Lung (tissue), 13 donors: ENCODE results near the gene TMEM244. TPM values are rescaled to one million over a fixed set of nuclear protein-coding genes. Genes with fewer than 3 reads are reported as not detected.

Source experiments
- ATAC-seq: fragments of 200-7000 bp; cut with Tn5 transposase; one replicate; pipeline ENCODE4 v1.9.1; 2020; ENCODE audit warnings: moderate number of reproducible peaks; ENCODE audit not compliant: insufficient read depth, low FRiP score
- DNase-seq, 3 donors: peaks; one replicate each; pipeline ENCODE4 v3.0.0-alpha.2; 2013 to 2017
- H3K27ac ChIP-seq, 2 donors: one replicate each; pipeline ENCODE4 v1.5.1; 2013; ENCODE audit warnings: mild to moderate bottlenecking in 2 of 2, moderate library complexity in 2 of 2, control low read depth in 1 of 2, inconsistent platforms in 1 of 2, low read depth in 1 of 2, low read length in 1 of 2
- H3K27me3 ChIP-seq, 3 donors: one replicate each; pipeline ENCODE4 v1.5.1; 2013; ENCODE audit warnings: low read length in 2 of 3; ENCODE audit not compliant: control insufficient read depth in 3 of 3, insufficient read depth in 3 of 3
- H3K36me3 ChIP-seq, 4 donors: one replicate each; pipeline ENCODE4 v1.5.1; 2013; ENCODE audit warnings: low read length in 4 of 4, mild to moderate bottlenecking in 1 of 4, moderate library complexity in 1 of 4; ENCODE audit not compliant: control insufficient read depth in 4 of 4, insufficient read depth in 4 of 4
- H3K4me1 ChIP-seq, 5 donors: one replicate each; pipeline ENCODE4 v1.5.1; 2013; ENCODE audit warnings: low read length in 5 of 5, mild to moderate bottlenecking in 2 of 5, moderate library complexity in 1 of 5; ENCODE audit not compliant: control insufficient read depth in 5 of 5, insufficient read depth in 5 of 5
- H3K4me3 ChIP-seq: one replicate; pipeline ENCODE4 v1.5.1; 2013; ENCODE audit warnings: mild to moderate bottlenecking, control low read depth, moderate library complexity
- H3K9ac ChIP-seq, 2 donors: one replicate each; pipeline ENCODE4 v1.5.1; 2013; ENCODE audit warnings: low read length in 2 of 2, control low read depth in 1 of 2; ENCODE audit not compliant: insufficient read depth in 1 of 2
- H3K9me3 ChIP-seq, 4 donors: one replicate each; pipeline ENCODE4 v1.5.1; 2013; ENCODE audit warnings: low read length in 3 of 4, mild to moderate bottlenecking in 1 of 4, moderate library complexity in 1 of 4; ENCODE audit not compliant: control insufficient read depth in 4 of 4, insufficient read depth in 3 of 4
- CTCF ChIP-seq: IDR thresholded peaks from 2 replicates; pipeline ENCODE4 v1.5.1; 2012; ENCODE audit warnings: mild to moderate bottlenecking; ENCODE audit errors: control extremely low read depth, extremely low read depth
- WGBS, 2 donors: extraction: QIAGEN DNeasy Blood & Tissue Kit; methylation state at CpG; one replicate each; pipeline ENCODE4 v1.1.7; 2013; 5-methylcytosine and 5-hydroxymethylcytosine counted together
- polyA plus RNA-seq, 2 donors: library from polyadenylated mRNA; stranded (reverse); fragments of 200-250 nt; gene quantifications; one replicate each; pipeline ENCODE4 v1.2.1, GENCODE V29; 2013
- small RNA-seq: library from RNA; depleted of rRNA; stranded (forward); fragments of <200 nt; gene quantifications from one replicate; pipeline ENCODE3, GENCODE V24; 2014; ENCODE audit warnings: low replicate concordance
- total RNA-seq, 2 donors: library from RNA; depleted of rRNA in 1 of 2; stranded (reverse); fragments of >200 nt in 1 of 2; gene quantifications; one replicate each; pipeline ENCODE4 v1.2.1, GENCODE V29; 2014 to 2021
- donor health status: control.
- donor health status: control.
- donor health status: Bipolar disorder and iron deficiency.
- donor health status: healthy.
- donor health status: DM: yes; HTN: yes; CAD: no.

The TMEM244 gene
- total and polyA plus RNA-seq, 4 donors, result not detected

GRCh38 chr6:129785756-129786135, 75.4 kb downstream of the TMEM244 start:
- Histone ChIP-seq H3K36me3 (no peaks in the 10 kb centered on the region), H3K4me1 (no peaks in the 10 kb centered on the region), H3K9me3 (peaks cover 0 to 2% (median 0%) of the 10 kb centered on the region in 4 donors), H3K27ac (no peak overlapping the region), H3K27me3 (no peaks in the 10 kb centered on the region), H3K4me3 (no peak overlapping the region), H3K9ac (no peak overlapping the region)
- TF ChIP-seq CTCF, result no peak
- ATAC-seq, result no peak
- DNase-seq, result no peak
- 88 to 96% methylated on average over 1 of the region's 1 CpG for WGBS, 2 donors

DNA sequence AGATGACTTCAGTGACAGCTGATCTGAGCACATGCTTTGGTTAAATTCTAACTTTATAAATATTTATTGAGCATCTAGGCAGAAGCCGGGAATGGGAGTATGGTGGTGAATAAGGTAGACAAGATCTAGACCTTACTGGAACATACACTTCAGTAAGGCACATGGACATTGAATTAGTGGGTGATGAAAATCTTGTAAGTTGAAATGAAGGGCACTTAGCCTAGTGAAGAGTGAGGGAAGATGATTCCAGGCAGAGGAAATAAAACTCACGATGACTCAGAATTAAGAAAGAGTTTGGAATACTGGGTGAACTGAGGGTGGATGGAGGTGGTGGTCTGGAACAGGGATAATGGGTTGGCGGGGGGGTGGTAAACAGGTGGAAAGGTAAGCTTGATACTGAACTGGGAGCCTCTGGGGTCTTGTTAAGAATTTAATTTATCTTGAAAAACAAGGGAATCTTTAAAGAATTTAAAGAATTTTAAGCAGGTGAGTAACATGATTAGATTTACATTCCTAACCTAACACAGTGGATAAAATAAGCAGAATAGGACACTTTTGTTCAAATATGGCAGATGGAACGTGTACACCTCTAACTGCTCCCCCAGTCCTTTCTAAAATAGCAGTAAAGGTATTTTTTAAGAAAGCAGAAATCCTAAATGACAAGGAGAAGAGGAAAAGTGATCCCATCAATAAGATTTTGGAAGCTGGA, 75.9 kb downstream of the TMEM244 start:
- Histone ChIP-seq H3K4me1 (no peaks in the 10 kb centered on the region), H3K27me3 (no peaks in the 10 kb centered on the region), H3K36me3 (no peaks in the 10 kb centered on the region), H3K4me3 (no peak overlapping the region), H3K9ac (no peak overlapping the region), H3K9me3 (peaks cover 0 to 2% (median 0%) of the 10 kb centered on the region in 4 donors), H3K27ac (no peak overlapping the region)
- TF ChIP-seq CTCF, result no peak
- no peak for ATAC-seq
- WGBS, 2 donors, result 81 to 88% methylated on average over 4 of the region's 4 CpGs
- no peak for DNase-seq

Small RNA genes lying within 50 kb of the gene (small RNA-seq; reads per million reads assigned to genes)
- gene AL451046.2, result not detected

Other genes with a start within 250 kb of the TMEM244 start
- 10 to 100 TPM; 44.4 to 70.7 TPM for gene ARHGAP18, start 151.1 kb downstream of the TMEM244 start, total RNA-seq
- 10 to 100 TPM; 16.4 to 21.6 TPM for gene ARHGAP18, start 151.1 kb downstream of the TMEM244 start, polyA plus RNA-seq
- 10 to 100 TPM in 1 of 2 donors, 1 to 10 TPM in 1; 3.7 to 15.9 TPM for gene L3MBTL3, start 157.3 kb upstream of the TMEM244 start, total RNA-seq
- 1 to 10 TPM; 2.0 to 3.7 TPM for gene L3MBTL3, start 157.3 kb upstream of the TMEM244 start, polyA plus RNA-seq